ENCODE results near the gene SYT7.
A peak's percentile ranks its signal among the peaks of the same experiment; 100 is the strongest.
"Not testable (repeated sequence)": the region's sequence is repeated elsewhere in the genome, so short reads cannot be mapped to it uniquely, and the experiment has no call there.

The SYT7 gene

DNA sequence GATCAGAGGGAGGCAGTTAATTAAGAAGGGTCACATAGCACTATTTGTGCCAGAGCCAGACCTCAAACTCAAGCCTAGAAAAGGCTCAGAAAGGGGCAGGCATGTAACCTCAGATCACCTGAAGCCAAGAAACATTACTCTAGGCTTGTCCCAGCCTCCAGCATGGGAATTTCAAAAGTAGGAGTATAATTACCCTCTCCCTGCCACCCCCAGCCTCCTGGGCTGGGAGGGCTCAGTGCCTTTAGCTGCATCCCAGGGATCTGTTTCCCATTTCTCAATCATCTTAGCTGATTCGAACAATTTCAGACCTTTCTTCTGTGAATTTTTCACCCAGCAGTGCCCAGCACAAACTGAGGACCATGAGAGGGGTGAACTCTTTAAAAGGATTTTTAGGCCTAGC is 105.4 kb downstream of the SYT7 start:
- no peak for DNase-seq (ENCODE audit: low spot score)

GRCh38 chr11:61474013-61474643 is 106.7 kb downstream of the SYT7 start:
- DNase-seq (ENCODE audit: low spot score): no peak

GRCh38 chr11:61473370-61474012 is 107.4 kb downstream of the SYT7 start:
- DNase-seq (ENCODE audit: low spot score): no peak

DNA sequence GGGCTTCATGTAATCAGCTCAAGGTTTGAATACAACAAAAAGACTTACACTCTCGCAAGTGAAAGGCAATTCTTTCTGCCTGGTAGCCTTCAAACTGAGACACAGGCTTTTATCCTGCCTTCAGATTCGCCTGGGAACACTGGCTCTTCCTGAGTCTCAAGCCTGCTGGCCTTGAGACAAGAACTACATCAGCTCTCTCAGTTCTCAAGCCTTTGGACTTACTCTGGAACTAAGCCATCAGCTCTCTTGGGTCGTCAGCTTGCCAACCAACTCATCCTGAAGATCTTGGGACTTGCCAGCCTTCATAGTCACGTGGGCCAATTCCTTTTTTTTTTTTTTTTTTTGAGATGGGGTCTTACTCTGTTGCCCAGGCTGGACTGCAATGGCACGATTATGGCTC is 108.0 kb downstream of the SYT7 start:
- DNase-seq (ENCODE audit: low spot score): peak; percentile 43

DNA sequence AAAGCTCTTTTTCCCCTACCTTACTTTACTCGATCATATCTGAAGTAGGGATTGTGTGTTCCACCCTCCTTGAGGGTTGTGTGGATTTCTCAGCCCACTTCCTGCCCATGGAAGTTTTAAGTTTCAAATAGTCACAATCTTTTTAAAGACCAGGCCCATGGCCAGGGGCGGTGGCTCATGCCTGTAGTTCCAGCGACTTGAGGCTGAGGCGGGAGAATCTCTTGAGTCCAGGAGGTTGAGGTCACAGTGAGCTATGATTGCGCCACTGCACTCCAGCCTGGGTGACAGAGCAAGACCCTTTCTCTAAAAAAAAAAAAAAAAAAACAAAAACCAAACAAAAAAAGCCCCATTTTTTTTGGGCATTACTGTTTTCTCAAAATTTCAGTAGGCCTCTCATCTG is 108.6 kb downstream of the SYT7 start:
- DNase-seq (ENCODE audit: low spot score): peak; percentile 46

GRCh38 chr11:61468002-61468401 is 112.9 kb downstream of the SYT7 start:
- DNase-seq (ENCODE audit: low spot score): no peak

GRCh38 chr11:61467602-61468001 is 113.3 kb downstream of the SYT7 start:
- DNase-seq (ENCODE audit: low spot score): not testable (repeated sequence)
